ENCODE results near the gene KCND3. TPM values are rescaled to one million over a fixed set of nuclear protein-coding genes. Genes with fewer than 3 reads are reported as not detected.

KCND3 gene
- total RNA-seq, 1 donor from 2014 or later = 0.31 TPM

GRCh38 chr1:111825217-111825616, 164.3 kb downstream of the KCND3 start:
- Mint-ChIP-seq H3K9me3 (peaks cover 6% of the 10 kb centered on the region), H3K27me3 (ENCODE audit: low read depth) (peaks cover 38% of the 10 kb centered on the region), H3K36me3 (no peaks in the 10 kb centered on the region), H3K4me3 (no peak overlapping the region), H3K4me1 (no peaks in the 10 kb centered on the region), H3K27ac (no peak overlapping the region)
- no peak for DNase-seq (ENCODE audit: low spot score in 2 of 2, unreplicated experiment in 2 of 2)
- no peak for TF ChIP-seq CTCF (IDR thresholded peaks at IDR 0.05; ENCODE audit: unreplicated experiment)

GRCh38 chr1:111822138-111822537, 167.3 kb downstream of the KCND3 start:
- no peak for TF ChIP-seq CTCF (IDR thresholded peaks at IDR 0.05; ENCODE audit: unreplicated experiment)
- Mint-ChIP-seq H3K27ac (no peak overlapping the region), H3K4me3 (no peak overlapping the region)

GRCh38 chr1:111821121-111821745, 168.2 kb downstream of the KCND3 start:
- H3K4me3 Mint-ChIP-seq = no peak overlapping the region
- TF ChIP-seq CTCF (IDR thresholded peaks at IDR 0.05; ENCODE audit: unreplicated experiment) = no peak
- peaks cover 6% of the 10 kb centered on the region for H3K9me3 Mint-ChIP-seq
- no peaks in the 10 kb centered on the region for H3K36me3 Mint-ChIP-seq
- peaks cover 26% of the 10 kb centered on the region for H3K27me3 Mint-ChIP-seq (ENCODE audit: low read depth)
- no peak for DNase-seq (ENCODE audit: low spot score in 2 of 2, unreplicated experiment in 2 of 2)
- H3K4me1 Mint-ChIP-seq = no peaks in the 10 kb centered on the region
- no peak overlapping the region for H3K27ac Mint-ChIP-seq

More at GRCh38 chr1:111822138-111822537, 167.3 kb downstream of the KCND3 start:
- Mint-ChIP-seq H3K4me1 (no peaks in the 10 kb centered on the region), H3K36me3 (no peaks in the 10 kb centered on the region), H3K9me3 (peaks cover 6% of the 10 kb centered on the region), H3K27me3 (ENCODE audit: low read depth) (peaks cover 23% of the 10 kb centered on the region)
- no peak for DNase-seq (ENCODE audit: low spot score in 2 of 2, unreplicated experiment in 2 of 2)

GRCh38 chr1:111819566-111820263, 169.8 kb downstream of the KCND3 start:
- no peak overlapping the region for H3K4me3 Mint-ChIP-seq
- no peak overlapping the region for H3K27ac Mint-ChIP-seq
- H3K27me3 Mint-ChIP-seq (ENCODE audit: low read depth) = peaks cover 20% of the 10 kb centered on the region
- H3K9me3 Mint-ChIP-seq = peaks cover 5% of the 10 kb centered on the region
- H3K4me1 Mint-ChIP-seq = no peaks in the 10 kb centered on the region
- no peak for TF ChIP-seq CTCF (IDR thresholded peaks at IDR 0.05; ENCODE audit: unreplicated experiment)
- DNase-seq (ENCODE audit: low spot score in 2 of 2, unreplicated experiment in 2 of 2) = no peak
- H3K36me3 Mint-ChIP-seq = no peaks in the 10 kb centered on the region

- Mint-ChIP-seq H3K27me3 (ENCODE audit: low read depth) (peaks cover 14% of the 10 kb centered on the region), H3K4me3 (no peak overlapping the region), H3K27ac (no peak overlapping the region), H3K36me3 (no peaks in the 10 kb centered on the region), H3K4me1 (no peaks in the 10 kb centered on the region), H3K9me3 (no peaks in the 10 kb centered on the region)
- no peak for DNase-seq (ENCODE audit: low spot score in 2 of 2, unreplicated experiment in 2 of 2)
- no peak for TF ChIP-seq CTCF (IDR thresholded peaks at IDR 0.05; ENCODE audit: unreplicated experiment)
Observed at GRCh38 chr1:111818546-111818945, 170.9 kb downstream of the KCND3 start.
